Bone marrow (tissue), 2 donors: ENCODE results near the gene AMACR.

Source experiments
- DNase-seq, 2 donors: peaks; one replicate each; lab custom pipeline; 2025; lab: John Stamatoyannopoulos, UW

AMACR gene

GRCh38 chr5:34007621-34008600, at the start of gene AMACR:
AMACR (minus strand) TSS chr5:34008050; CDS start chr5:34008019, 31 bp downstream.
- peak; percentile 61 to 87 for DNase-seq

GRCh38 chr5:34057569-34057968, 49.7 kb upstream of the AMACR start:
- no peak for DNase-seq

- no peak for DNase-seq
Observed at GRCh38 chr5:34057118-34057517, 49.3 kb upstream of the AMACR start.

GRCh38 chr5:34055667-34056066, 47.8 kb upstream of the AMACR start:
- DNase-seq = no peak

GRCh38 chr5:34054400-34054729, 46.5 kb upstream of the AMACR start:
- DNase-seq = no peak

GRCh38 chr5:34053571-34054399, 45.9 kb upstream of the AMACR start:
- no peak for DNase-seq

GRCh38 chr5:34053133-34053532, 45.3 kb upstream of the AMACR start:
- DNase-seq = no peak

- DNase-seq = no peak
Observed at GRCh38 chr5:34051374-34051980, 43.6 kb upstream of the AMACR start.

GRCh38 chr5:34047774-34048572, 40.1 kb upstream of the AMACR start:
- no peak for DNase-seq

- DNase-seq = no peak
Observed at GRCh38 chr5:34047143-34047542, 39.3 kb upstream of the AMACR start.

- no peak for DNase-seq
Observed at GRCh38 chr5:34045996-34046395, 38.1 kb upstream of the AMACR start.

GRCh38 chr5:34045023-34045422, 37.2 kb upstream of the AMACR start:
- no peak for DNase-seq

GRCh38 chr5:34043099-34043876, 35.4 kb upstream of the AMACR start, which contains the start of gene C1QTNF3:
C1QTNF3 (minus strand) TSS chr5:34043213; CDS start chr5:34043125, 88 bp downstream.
- DNase-seq = no peak

- no peak for DNase-seq
Observed at GRCh38 chr5:34042321-34042720, 34.5 kb upstream of the AMACR start.

GRCh38 chr5:34041247-34041972, 33.6 kb upstream of the AMACR start:
- no peak for DNase-seq

GRCh38 chr5:34040472-34040871, 32.6 kb upstream of the AMACR start:
- DNase-seq = no peak

GRCh38 chr5:34039398-34040157, 31.7 kb upstream of the AMACR start:
- DNase-seq = no peak

- DNase-seq = no peak
Observed at GRCh38 chr5:34038838-34039237, 31.0 kb upstream of the AMACR start.

GRCh38 chr5:34038390-34038789, 30.5 kb upstream of the AMACR start:
- DNase-seq = no peak
